Vagina (tissue), 2 donors: ENCODE results near the gene NRXN3. TPM values are rescaled to one million over a fixed set of nuclear protein-coding genes. Genes with fewer than 3 reads are reported as not detected.

Experiments
- DNase-seq, 2 donors: peaks; one replicate each; pipeline ENCODE4 v3.0.0-alpha.2; 2017; ENCODE audit errors: extremely low spot score in 2 of 2
- H3K27ac ChIP-seq: fragments of 200-600 bp; sonication (generic); one replicate; pipeline ENCODE4 v1.5.1; 2019
- H3K27me3 ChIP-seq: fragments of 200-600 bp; sonication (generic); one replicate; pipeline ENCODE4 v1.5.1; 2019
- H3K36me3 ChIP-seq, 2 donors: fragments of 200-600 bp; sonication (generic); one replicate each; pipeline ENCODE4 v1.5.1; 2017 to 2019
- H3K4me1 ChIP-seq: fragments of 200-600 bp; sonication (generic); one replicate; pipeline ENCODE4 v1.5.1; 2019
- H3K4me3 ChIP-seq, 2 donors: fragments of 200-600 bp; sonication (generic); 1 replicate in 1 of 2; 2 replicates in 1 of 2; pipeline ENCODE4 v1.5.1; 2016 to 2019
- H3K9me3 ChIP-seq: fragments of 200-600 bp; sonication (generic); one replicate; pipeline ENCODE4 v1.5.1; 2019
- CTCF ChIP-seq, 3 experiments: fragments of 450-650 bp in 2 of 3; fragments of 200-600 bp in 1 of 3; sonication (generic) in 1 of 3; IDR thresholded peaks; one replicate each; pipeline ENCODE4 v1.5.1; 2017 to 2019; ENCODE audit warnings: antibody characterized with exemption in 3 of 3, mild to moderate bottlenecking in 2 of 3, moderate library complexity in 2 of 3
- POLR2A ChIP-seq, 2 donors: fragments of 450-650 bp; IDR thresholded peaks; one replicate each; pipeline ENCODE4 v1.6.1; 2017; ENCODE audit warnings: antibody characterized with exemption in 2 of 2, mild to moderate bottlenecking in 2 of 2, moderate library complexity in 2 of 2
- POLR2AphosphoS5 ChIP-seq, 2 donors: sonication (generic); formaldehyde crosslinking; IDR thresholded peaks; one replicate each; pipeline ENCODE4 v1.9.0; 2017; ENCODE audit warnings: antibody characterized with exemption in 2 of 2, mild to moderate bottlenecking in 2 of 2, low read depth in 1 of 2; ENCODE audit not compliant: insufficient read depth in 1 of 2
- intact Hi-C: fragments of 100-400 bp; cut with DNase I; formaldehyde crosslinking; loops from one replicate; pipeline ENCODE4 v1.15.1; 2023
- total RNA-seq: library from RNA; depleted of rRNA; stranded (reverse); fragments of >200 nt; gene quantifications from one replicate; pipeline ENCODE4 v1.2.3, GENCODE V29; 2016

The NRXN3 gene
- total RNA-seq, 1 donor from 2014 or later: 4.7 TPM

- no peaks in the 10 kb centered on the region for H3K4me1 ChIP-seq
- H3K36me3 ChIP-seq: no peaks in the 10 kb centered on the region
- no peaks in the 10 kb centered on the region for H3K9me3 ChIP-seq
- TF ChIP-seq POLR2AphosphoS5 (IDR thresholded peaks at IDR 0.05; ENCODE audit: insufficient read depth in 1 of 2, low read depth in 1 of 2) (no peak), POLR2A (IDR thresholded peaks at IDR 0.05) (no peak)
- no peak overlapping the region for H3K4me3 ChIP-seq
- no peak overlapping the region for H3K27ac ChIP-seq
- intact Hi-C loops: no loop called here
- DNase-seq: no peak
- H3K27me3 ChIP-seq: no peaks in the 10 kb centered on the region
Measured at GRCh38 chr14:78359581-78359980, 189.4 kb downstream of the NRXN3 start.

- TF ChIP-seq POLR2A (IDR thresholded peaks at IDR 0.05) (no peak), POLR2AphosphoS5 (IDR thresholded peaks at IDR 0.05; ENCODE audit: insufficient read depth in 1 of 2, low read depth in 1 of 2) (no peak), CTCF (IDR thresholded peaks at IDR 0.05) (no peak)
- H3K9me3 ChIP-seq: no peaks in the 10 kb centered on the region
- H3K4me1 ChIP-seq: no peaks in the 10 kb centered on the region
- no peak overlapping the region for H3K27ac ChIP-seq
- intact Hi-C loops: no loop called here
- DNase-seq: no peak
- no peak overlapping the region for H3K4me3 ChIP-seq
- no peaks in the 10 kb centered on the region for H3K27me3 ChIP-seq
- H3K36me3 ChIP-seq: no peaks in the 10 kb centered on the region
Measured at GRCh38 chr14:78363008-78363407, 192.8 kb downstream of the NRXN3 start.

GRCh38 chr14:78367355-78367754 lies 197.2 kb downstream of the NRXN3 start:
- H3K36me3 ChIP-seq: no peaks in the 10 kb centered on the region
- TF ChIP-seq CTCF (IDR thresholded peaks at IDR 0.05): no peak
- TF ChIP-seq POLR2A (IDR thresholded peaks at IDR 0.05): no peak
- no peak for TF ChIP-seq POLR2AphosphoS5 (IDR thresholded peaks at IDR 0.05; ENCODE audit: insufficient read depth in 1 of 2, low read depth in 1 of 2)
- intact Hi-C loops: no loop called here
- no peaks in the 10 kb centered on the region for H3K9me3 ChIP-seq
- no peak overlapping the region for H3K4me3 ChIP-seq
- H3K27me3 ChIP-seq: no peaks in the 10 kb centered on the region
- no peaks in the 10 kb centered on the region for H3K4me1 ChIP-seq
- no peak for DNase-seq
- no peak overlapping the region for H3K27ac ChIP-seq

- TF ChIP-seq CTCF (IDR thresholded peaks at IDR 0.05): no peak
- TF ChIP-seq POLR2AphosphoS5 (IDR thresholded peaks at IDR 0.05; ENCODE audit: insufficient read depth in 1 of 2, low read depth in 1 of 2): no peak
- TF ChIP-seq POLR2A (IDR thresholded peaks at IDR 0.05): no peak
- H3K27me3 ChIP-seq: no peaks in the 10 kb centered on the region
- H3K36me3 ChIP-seq: no peaks in the 10 kb centered on the region
- DNase-seq: no peak
- intact Hi-C loops: no loop called here
- no peak overlapping the region for H3K27ac ChIP-seq
- no peaks in the 10 kb centered on the region for H3K9me3 ChIP-seq
- H3K4me3 ChIP-seq: no peak overlapping the region
- no peaks in the 10 kb centered on the region for H3K4me1 ChIP-seq
Measured at GRCh38 chr14:78383060-78383459, 212.9 kb downstream of the NRXN3 start.

GRCh38 chr14:78398216-78398615 lies 228.0 kb downstream of the NRXN3 start:
- H3K27ac ChIP-seq: no peak overlapping the region
- H3K4me1 ChIP-seq: no peaks in the 10 kb centered on the region
- no peak overlapping the region for H3K4me3 ChIP-seq
- H3K36me3 ChIP-seq: no peaks in the 10 kb centered on the region
- DNase-seq: no peak
- intact Hi-C loops: no loop called here
- H3K27me3 ChIP-seq: no peaks in the 10 kb centered on the region
- TF ChIP-seq POLR2AphosphoS5 (IDR thresholded peaks at IDR 0.05; ENCODE audit: insufficient read depth in 1 of 2, low read depth in 1 of 2) (no peak), CTCF (IDR thresholded peaks at IDR 0.05) (no peak), POLR2A (IDR thresholded peaks at IDR 0.05) (no peak)
- H3K9me3 ChIP-seq: no peaks in the 10 kb centered on the region
